Putamen (tissue), 1 donor: Measurements from ENCODE around the gene MAP4.
"Not testable (repeated sequence)": the region's sequence is repeated elsewhere in the genome, so short reads cannot be mapped to it uniquely, and the experiment has no call there.

Experiments used
- DNase-seq: peaks from one replicate; pipeline ENCODE4 v3.0.0-alpha.2; 2016; ENCODE audit warnings: low spot score

MAP4 gene

GRCh38 chr3:47896736-47897135 is 119.5 kb downstream of the MAP4 start:
- DNase-seq, result no peak

GRCh38 chr3:47895241-47895640 is 121.0 kb downstream of the MAP4 start:
- DNase-seq, result no peak

GRCh38 chr3:47892286-47893040 is 123.8 kb downstream of the MAP4 start:
- DNase-seq, result peak; percentile 59

- no peak for DNase-seq
These were observed 124.6 kb downstream of the MAP4 start for GRCh38 chr3:47891613-47892005.

- peak; percentile 63 for DNase-seq
These were observed 125.2 kb downstream of the MAP4 start for GRCh38 chr3:47890828-47891612.

- no peak for DNase-seq
These were observed 125.9 kb downstream of the MAP4 start for GRCh38 chr3:47890126-47890827.

GRCh38 chr3:47888986-47889757 is 127.0 kb downstream of the MAP4 start:
- DNase-seq, result no peak

- not testable (repeated sequence) for DNase-seq
These were observed 128.2 kb downstream of the MAP4 start for GRCh38 chr3:47887991-47888390.

- no peak for DNase-seq
These were observed 131.0 kb downstream of the MAP4 start for GRCh38 chr3:47885168-47885567.

- DNase-seq, result no peak
These were observed 131.6 kb downstream of the MAP4 start for GRCh38 chr3:47884603-47885002.

GRCh38 chr3:47882338-47882737 is 133.9 kb downstream of the MAP4 start:
- no peak for DNase-seq

- DNase-seq, result no peak
These were observed 138.5 kb downstream of the MAP4 start for GRCh38 chr3:47877719-47878118.

- DNase-seq, result no peak
These were observed 138.9 kb downstream of the MAP4 start for GRCh38 chr3:47877290-47877689.

- DNase-seq, result no peak
These were observed 141.3 kb downstream of the MAP4 start for GRCh38 chr3:47874913-47875312.

GRCh38 chr3:47874438-47874837 is 141.8 kb downstream of the MAP4 start:
- DNase-seq, result no peak

GRCh38 chr3:47872916-47873315 is 143.3 kb downstream of the MAP4 start:
- no peak for DNase-seq

- DNase-seq, result no peak
These were observed 144.8 kb downstream of the MAP4 start for GRCh38 chr3:47871389-47871788.

- no peak for DNase-seq
These were observed 145.4 kb downstream of the MAP4 start for GRCh38 chr3:47870702-47871260.

GRCh38 chr3:47870156-47870555 is 146.1 kb downstream of the MAP4 start:
- no peak for DNase-seq

GRCh38 chr3:47868306-47868705 is 147.9 kb downstream of the MAP4 start:
- DNase-seq, result no peak

- no peak for DNase-seq
These were observed 148.7 kb downstream of the MAP4 start for GRCh38 chr3:47867451-47868044.
